GM18907 (cell line): ENCODE results near the gene RMDN3.

Experiments used
- ATAC-seq: cut with Tn5 transposase; IDR thresholded peaks from one replicate; pipeline ENCODE4 v1.9.1; 2021; ENCODE audit warnings: mild to moderate bottlenecking, moderate library complexity; ENCODE audit not compliant: unreplicated experiment

Gene RMDN3

DNA sequence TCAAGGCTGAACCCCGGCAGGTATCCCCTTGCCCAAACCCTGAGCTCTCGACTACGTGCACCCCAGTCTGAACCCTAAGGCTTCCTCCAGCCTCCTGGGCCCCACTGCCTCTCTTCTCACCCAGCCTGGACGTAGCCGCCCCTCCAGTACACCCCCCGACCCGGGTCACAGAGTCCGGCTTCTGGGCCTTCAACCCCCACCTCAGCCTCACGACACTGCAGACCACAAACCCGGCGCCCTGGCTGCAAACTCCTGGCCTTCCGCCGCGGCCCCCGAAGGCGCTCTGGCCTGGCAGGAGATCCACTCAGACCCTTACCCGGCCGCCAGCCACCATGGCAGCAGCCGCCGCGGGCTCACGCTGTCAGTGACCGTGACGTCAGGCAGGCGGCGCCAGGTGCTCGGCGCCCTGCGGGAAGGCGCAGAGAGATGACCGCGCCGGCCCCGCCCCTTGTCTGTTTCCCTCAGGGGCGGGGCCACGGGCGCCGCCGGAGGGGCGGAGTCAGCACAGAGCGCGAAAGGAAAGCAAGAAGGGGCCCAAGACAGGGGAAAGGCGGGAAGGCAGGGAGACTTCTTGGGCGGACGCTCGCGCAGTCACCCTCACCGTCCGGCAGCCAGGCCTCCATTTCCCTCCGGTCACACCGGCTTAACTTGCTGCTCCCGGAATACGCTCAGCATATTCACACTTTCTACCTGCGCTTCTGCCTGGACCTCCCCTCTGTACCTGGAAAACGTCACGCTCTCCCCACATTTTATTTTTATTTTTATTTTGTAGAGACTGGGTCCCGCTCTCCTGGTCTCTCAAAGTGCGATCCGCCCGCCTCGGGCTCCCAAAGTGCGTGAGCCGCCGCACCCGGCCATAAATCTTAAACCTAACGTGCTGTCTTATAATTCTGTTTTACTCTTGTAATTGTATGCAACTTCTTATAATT lies at the start of gene RMDN3:
Gene RMDN3 (minus strand): TSS at position 372 of the 929 bp plus-strand sequence. CDS start 471 bp downstream, outside the sequence.
- peak; percentile 77 for ATAC-seq

GRCh38 chr15:40803688-40804087 lies 48.6 kb upstream of the RMDN3 start:
- no peak for ATAC-seq

DNA sequence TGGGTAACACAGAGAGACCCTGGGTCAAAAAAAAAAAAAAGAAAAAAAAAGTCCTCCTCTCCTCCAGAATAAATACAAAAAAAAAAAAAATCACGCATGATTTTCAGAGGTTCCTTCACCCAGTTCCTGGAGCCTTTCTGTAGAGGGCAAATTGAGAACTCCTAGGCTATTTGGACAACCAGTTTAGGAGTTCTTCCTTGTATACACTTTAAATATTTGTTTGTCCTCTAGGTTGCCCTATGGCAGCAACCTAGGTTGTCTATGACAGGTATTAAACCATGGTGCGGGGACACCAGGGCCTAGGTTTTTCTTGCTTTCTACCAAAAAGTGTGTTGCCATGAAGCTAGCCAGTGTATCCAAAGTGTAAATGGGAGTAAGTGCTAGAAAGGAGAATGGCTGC lies 48.0 kb upstream of the RMDN3 start:
- no peak for ATAC-seq

- ATAC-seq: no peak
These were observed 44.5 kb upstream of the RMDN3 start for GRCh38 chr15:40799523-40799922.

DNA sequence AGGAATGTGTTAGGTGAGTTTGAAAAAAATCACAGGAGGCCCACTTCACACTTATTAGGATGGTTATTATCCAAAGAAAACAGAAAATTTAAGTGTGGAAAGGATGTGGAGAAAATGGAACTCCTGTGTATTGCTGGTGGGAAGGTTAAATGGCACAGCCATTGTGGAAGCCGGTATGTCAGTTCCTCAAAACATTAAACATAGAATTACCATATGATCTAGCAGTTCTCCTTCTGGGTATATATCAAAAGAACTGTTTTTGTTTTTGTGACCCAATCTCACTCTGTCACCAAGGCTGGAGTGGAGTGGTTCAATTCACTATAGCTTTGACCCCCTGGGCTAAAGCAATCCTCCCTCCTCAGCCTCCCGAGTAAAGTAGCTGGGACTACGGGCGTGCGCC lies 41.5 kb upstream of the RMDN3 start:
- no peak for ATAC-seq

DNA sequence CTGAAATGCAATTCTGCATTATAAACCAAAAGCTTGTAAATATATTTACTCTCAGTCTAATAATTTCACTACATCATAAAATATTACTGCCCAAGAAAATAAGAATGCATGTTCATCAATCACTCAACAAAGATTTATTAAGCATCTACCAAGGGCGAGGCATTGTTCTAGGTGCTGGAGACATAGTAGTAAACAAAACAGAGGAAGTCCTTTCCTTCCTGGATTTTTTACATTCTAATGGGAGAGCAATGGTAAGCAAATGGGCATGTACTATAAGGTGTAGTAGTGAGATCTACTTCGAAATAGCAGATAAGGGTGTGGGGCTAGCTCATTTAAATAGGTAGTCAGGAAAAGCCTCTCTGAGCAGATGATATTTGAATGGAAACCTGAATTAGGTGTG lies 41.0 kb upstream of the RMDN3 start:
- ATAC-seq: no peak

GRCh38 chr15:40793216-40793989 lies 38.3 kb upstream of the RMDN3 start:
- ATAC-seq: no peak

DNA sequence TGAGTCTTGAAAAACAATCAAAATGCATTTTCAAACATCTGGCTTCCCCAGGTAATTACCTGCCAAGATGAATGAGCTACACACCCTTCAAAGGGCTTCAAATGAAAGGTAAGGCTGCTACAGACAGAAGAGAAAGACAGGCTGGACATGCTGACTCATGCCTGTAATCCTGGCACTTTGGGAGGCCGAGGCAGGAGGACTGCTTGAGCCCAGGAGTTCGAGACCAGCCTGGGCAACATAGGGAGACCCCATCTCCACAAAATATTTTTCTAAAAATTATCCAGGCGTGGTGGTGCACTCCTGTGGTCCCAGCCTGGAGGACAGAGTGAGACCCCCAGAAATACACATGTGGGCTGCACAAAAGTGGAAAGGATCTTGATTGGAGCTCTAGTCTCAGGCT lies 37.3 kb upstream of the RMDN3 start:
- ATAC-seq: no peak

DNA sequence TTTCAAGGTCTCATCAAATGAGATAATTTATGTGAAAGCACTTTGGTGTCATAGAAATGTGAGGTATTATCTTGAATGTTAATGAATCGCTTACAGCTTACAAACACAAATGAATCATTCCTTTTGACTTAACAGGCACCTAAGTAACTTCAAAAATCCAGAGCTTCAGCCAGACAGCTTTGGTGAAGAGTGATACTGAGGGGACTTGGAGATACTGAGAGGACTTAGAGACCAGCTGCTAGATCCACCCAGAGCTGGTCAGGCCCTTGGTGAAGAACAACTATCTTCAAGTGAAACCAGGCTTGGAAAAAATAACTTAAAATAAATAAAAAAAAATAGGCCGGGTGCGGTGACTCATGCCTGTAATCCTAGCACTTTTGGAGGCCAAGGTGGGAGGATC lies 35.7 kb upstream of the RMDN3 start:
- no peak for ATAC-seq

DNA sequence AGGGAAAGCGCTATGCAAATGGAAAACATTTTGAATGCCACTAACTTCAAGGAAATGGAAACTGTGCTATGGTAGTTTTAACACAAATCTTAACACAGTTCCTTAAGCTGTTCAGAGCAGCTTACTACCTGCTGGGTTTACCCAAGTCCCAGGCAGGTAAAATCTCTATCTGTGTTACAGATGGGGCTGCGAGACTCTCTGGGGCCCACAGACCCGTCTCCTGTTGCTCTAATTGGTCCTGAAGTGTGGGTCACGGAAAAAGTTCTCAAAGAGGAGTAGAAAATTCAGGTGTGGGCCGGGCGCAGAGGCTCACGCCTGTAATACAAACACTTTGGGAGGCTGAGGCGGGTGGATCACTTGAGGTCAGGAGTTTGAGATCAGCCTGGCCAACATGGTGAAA lies 34.9 kb upstream of the RMDN3 start:
- ATAC-seq: no peak

DNA sequence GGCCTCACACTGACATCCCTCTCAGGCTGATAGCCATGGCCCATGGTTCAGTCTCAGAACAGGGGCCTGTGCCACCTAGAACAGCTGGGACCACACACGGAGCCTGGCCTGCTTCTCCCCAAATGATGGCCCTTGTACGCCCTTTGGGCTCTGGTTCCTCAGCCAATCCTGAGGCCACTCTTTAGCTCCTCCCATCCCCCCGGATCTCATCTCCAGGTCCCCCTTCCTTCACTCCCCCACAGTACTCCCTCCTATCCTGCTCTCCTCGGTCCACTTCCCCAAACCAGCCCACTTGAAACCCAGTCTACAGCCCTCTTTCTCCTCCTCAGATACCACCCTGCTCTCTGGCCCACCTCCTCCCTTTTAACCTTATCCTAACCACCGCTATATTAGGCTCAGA lies 34.1 kb upstream of the RMDN3 start:
- ATAC-seq: no peak

DNA sequence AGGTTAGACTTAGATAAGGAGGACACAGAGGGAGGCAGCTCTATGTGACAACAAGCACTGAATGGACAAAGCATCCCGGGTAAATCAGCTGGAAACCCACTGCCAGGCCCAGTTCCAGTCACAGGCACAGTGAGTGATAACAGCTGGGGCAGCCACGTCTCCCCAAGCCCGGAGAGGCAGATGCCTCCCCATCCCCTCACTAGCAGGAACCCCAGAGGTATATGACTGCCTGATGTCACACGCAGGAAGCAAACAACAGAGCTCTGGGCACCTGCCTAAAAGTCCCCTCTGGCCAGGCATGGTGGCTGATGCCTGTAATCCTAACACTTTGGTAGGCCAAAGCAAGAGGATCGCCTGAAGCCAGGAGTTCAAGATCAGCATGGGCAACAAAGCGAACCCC lies 32.9 kb upstream of the RMDN3 start:
- no peak for ATAC-seq

DNA sequence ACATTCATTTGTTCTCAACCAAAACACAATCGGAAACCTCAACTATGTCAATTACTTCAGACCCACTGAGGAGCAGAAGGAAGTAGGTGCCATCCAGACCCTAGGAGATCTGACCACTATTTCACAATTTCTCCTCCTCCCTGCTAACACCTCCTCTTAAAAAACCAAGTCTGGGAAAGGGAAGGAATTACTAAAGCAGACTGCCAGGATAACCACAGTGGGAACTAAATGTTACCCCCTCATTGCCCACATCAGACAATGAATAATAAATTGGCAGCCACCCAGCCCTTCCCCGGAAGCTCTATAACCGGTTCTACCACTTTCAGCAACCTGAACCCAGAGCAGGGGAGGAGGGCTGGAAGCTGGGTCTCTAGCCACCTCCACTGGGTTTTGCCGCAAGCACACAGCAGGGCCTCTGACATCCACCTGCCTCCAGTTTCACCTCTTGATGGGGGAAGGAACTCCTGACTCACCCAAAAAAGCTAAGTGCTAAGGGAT lies 32.3 kb upstream of the RMDN3 start:
- no peak for ATAC-seq

- no peak for ATAC-seq
These were observed 30.8 kb upstream of the RMDN3 start for GRCh38 chr15:40785814-40786213.

DNA sequence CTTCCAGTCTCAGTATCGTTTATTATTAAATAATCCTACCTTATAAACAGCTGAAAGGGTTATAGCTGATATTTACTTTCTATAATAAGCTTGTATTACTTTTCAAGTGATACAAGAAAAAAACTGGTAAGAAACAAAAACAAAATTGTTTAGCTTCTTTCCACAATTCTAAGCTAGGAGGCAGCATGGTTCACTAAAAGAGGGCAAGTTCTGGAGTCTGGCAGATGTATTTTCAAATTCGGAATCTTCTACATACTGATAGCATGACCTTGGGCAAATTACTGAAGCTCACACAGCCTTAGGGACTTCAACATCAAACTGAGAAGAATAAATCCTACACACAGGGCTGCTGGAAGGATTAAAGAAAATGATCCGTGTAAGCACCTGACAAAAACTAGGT lies 30.1 kb upstream of the RMDN3 start:
- ATAC-seq: no peak

DNA sequence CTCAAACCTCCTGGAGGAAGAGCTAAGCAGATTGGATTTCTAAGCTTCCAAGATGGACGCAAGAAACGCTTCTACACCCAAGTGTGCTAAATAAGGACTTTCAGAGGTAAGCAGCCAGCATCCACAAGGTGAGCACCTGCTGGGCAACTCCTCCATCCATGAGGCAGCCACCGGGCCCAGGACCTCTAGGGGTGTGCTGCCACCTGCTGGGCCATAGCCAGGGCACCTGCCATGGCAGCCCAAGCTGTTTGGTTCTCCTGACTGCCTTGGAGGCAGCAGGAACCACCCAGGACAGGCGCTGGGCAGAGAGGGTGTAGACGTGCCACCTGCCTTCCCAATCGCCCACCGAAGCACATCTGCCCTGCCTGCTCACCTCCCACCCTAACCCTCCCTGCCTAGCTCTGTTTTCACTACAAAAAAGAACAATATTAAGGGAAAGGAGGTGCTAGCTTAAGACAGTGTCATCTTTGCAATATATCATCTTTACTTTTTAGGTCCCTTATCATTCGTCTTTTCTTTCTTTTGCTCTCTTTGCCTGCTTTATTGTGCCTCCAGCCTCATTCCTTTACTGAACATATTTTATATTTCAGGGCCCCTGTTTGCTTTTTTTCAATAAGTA lies 27.7 kb upstream of the RMDN3 start:
- ATAC-seq: peak; percentile 71

DNA sequence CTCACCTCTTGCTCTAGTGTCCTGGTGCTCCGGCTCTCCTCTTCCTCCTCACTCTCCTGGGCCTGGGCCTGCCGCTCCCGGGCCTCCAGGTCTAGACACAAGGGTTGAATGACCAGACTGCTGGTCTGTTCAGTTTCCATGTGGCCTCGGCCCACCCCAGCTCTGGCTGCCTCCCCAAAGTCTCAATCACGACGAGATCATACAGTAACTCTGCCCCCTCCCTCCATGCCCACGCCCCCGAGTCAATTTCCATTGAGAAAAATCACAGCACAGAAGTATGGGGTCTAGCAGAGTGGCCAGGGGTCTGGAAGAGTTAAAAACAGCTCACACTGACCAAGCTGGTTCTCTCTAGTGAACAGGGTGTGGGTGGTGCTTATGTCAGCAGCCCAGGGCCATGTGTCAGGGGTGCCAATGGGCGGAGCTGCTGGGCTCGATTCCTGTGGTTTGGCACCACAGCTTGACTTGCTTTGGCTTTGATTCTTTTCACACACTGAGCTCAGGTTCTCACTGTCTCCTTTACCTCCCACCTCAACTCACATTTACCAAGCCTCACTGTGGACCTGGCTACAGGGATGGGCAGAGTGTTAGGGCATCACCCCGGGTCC lies 21.6 kb upstream of the RMDN3 start:
- ATAC-seq: no peak

DNA sequence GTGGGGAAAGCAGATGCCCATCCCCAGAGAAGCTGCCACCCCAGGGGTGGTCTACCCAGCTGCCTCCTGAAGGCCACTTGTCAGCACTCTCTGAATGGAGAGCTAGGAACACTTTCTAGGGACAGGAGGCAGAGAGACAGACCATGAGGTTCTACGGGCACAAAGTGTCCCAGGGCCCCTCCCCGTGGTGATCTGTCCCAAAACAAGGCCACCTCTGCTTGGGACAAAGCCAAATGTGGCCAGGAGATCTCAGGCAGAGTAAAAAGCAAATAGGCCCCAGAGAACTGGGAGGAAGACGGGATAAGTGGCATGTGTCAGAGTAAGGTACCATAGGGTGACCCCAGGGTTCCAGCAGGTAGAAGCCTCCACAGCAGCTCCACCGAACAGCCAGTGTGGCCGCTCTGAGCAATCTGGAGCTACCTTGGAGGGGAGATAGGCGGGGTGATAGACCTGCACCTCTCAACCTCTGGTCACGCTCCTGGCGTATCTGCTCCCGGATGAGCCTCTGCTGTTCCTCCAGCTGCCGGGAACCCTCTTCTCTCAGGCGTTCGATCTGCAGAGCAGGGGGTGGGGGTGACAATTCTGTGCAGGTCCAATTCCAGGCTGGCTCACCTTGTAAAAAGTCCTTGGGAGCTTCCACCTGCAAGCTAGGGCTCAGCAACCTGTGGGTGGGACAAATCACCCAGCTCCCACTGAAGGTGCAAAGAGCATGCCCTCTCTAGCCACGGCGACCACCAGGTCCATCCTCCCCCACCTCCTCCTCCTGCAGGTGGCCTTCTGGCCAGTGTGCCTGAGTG lies 20.9 kb upstream of the RMDN3 start:
- ATAC-seq: no peak

DNA sequence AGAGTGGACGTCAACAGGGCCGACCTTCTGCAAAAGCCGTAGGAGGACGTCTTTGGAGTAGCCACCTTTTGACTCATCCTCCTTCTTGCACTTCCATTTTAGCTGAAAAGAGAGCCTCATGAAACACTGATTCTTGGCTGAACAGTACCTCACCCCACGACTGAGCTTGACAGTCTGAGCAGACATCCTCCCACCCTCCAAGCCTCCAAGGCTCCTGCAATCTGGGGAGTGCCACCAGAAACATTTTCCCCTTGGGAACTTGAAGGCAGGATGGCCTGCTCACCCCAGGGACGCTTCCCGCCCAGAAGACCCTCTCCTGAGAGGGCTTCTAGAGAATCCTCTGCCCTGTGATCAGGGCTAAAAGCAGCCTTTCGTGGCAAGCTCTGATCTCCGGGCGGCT lies 20.0 kb upstream of the RMDN3 start:
- ATAC-seq: no peak

DNA sequence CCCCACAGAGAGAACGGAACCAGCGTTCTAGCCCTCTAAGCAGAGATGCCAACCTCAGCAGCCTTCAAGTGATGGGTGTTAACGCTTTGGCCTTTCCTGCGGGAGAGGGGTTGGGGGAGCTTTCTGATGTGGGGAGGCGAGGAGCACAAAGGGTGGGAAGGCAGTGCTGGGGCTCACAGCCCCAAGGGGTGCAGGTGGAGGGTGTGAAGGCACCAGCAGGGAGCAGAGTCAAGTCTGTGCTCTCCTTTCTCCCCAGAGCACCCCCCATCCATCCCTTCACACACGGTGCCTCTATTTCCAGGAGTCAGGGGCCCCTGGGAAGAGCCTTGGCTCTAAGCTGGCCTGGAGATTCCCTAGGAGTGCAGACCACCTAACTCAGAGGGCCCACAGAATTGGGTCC lies 18.8 kb upstream of the RMDN3 start:
- ATAC-seq: no peak
